GM20000 (cell line): ENCODE results near the gene EPHB3.
"Not testable (repeated sequence)": the region's sequence is repeated elsewhere in the genome, so short reads cannot be mapped to it uniquely, and the experiment has no call there.

Source experiments
- DNase-seq: peaks from one replicate; pipeline ENCODE4 v3.0.0; 2012; ENCODE audit warnings: low spot score
- CTCF ChIP-seq: IDR thresholded peaks from 2 replicates; pipeline ENCODE4 v1.5.1; 2012; ENCODE audit warnings: mild to moderate bottlenecking, control low read depth; ENCODE audit errors: extremely low read depth, missing control alignments

The EPHB3 gene

DNA sequence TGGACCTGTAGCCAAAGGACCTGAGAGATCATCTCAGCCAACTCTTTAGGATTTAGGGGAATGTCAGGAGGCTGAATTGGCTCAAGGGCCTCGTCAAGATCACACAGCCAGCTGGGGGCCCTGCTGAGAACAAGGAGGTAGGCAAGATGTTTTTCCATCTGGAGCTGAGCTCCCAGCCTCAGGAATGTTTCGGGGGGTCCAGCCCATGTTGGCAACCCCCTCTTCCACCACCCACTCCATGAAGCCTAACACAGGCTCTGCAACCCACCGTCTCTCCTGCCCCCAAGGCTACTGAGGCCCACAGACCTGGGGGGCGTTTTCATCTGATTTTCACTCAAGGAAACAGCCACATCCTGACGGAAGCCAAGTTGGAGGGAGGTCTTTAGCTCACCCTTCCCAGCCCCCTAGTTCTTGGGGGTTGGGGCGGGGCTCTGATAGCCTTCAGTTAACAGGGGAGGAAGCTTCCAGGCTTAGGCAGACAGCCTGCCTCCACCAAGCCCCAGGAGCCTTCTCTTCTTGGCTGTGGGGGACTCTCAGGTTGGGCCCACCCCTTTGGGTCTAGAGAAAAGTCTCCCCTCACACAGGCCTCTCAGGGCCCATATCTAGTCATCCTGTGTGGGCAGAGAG, 48.8 kb downstream of the EPHB3 start:
- no peak for DNase-seq
- TF ChIP-seq CTCF = no peak

GRCh38 chr3:184611607-184612281, 50.2 kb downstream of the EPHB3 start:
- TF ChIP-seq CTCF = no peak
- DNase-seq = no peak

GRCh38 chr3:184615396-184615795, 53.8 kb downstream of the EPHB3 start:
- TF ChIP-seq CTCF = no peak
- DNase-seq = no peak

DNA sequence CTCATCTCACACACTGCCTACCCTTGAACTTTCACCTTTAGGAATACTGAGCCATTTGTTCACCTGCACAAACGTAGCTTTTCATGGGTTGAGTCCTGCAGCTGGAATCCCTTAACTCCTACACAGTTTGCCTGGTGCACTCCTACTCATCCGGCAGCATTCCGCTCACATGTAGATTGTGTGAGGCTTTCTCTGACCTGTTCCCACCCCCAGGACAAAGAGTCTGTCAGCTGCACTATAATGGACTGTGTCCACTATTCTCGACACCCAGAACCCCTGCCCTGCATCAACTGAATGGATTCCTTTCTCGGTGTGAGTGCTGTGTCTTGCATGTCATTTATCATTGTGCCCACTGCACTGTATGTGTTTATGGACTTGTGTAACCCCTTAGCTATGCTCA, 54.9 kb downstream of the EPHB3 start:
- TF ChIP-seq CTCF = no peak
- no peak for DNase-seq

GRCh38 chr3:184617306-184617705, 55.7 kb downstream of the EPHB3 start:
- not testable (repeated sequence) for DNase-seq

- no peak for DNase-seq
- no peak for TF ChIP-seq CTCF
These were observed 57.2 kb downstream of the EPHB3 start for GRCh38 chr3:184618811-184619210.

GRCh38 chr3:184619369-184619768, 57.8 kb downstream of the EPHB3 start:
- no peak for DNase-seq
- no peak for TF ChIP-seq CTCF
